WTC11 (cell line): Measurements from ENCODE around the gene DOK5. TPM values are rescaled to one million over a fixed set of nuclear protein-coding genes. Genes with fewer than 3 reads are reported as not detected.

Experiments
- ATAC-seq: fragments of 200-7000 bp; cut with Tn5 transposase; 2 replicates; pipeline ENCODE4 v1.10.0; 2021; ENCODE audit warnings: mild to moderate bottlenecking, moderate library complexity
- CTCF ChIA-PET: fragments of 300-600 bp; sonication (Branson Sonifier 250); formaldehyde crosslinking; loops from one replicate; lab custom pipeline; 2021; ENCODE audit warnings: antibody characterized with exemption; lab: Charles Lee
- POLR2A ChIA-PET: fragments of 350-600 bp; sonication (Branson Sonifier 250); formaldehyde crosslinking; loops from one replicate; lab custom pipeline; 2021; ENCODE audit warnings: antibody characterized with exemption; lab: Charles Lee
- DNase-seq: peaks from one replicate; pipeline ENCODE4 v3.0.0; 2021; ENCODE audit warnings: low spot score
- H3K27ac Mint-ChIP-seq: 2 replicates; pipeline ENCODE4 v1.8.0; 2021; ENCODE audit warnings: mixed read lengths
- H3K27me3 Mint-ChIP-seq: 2 replicates; pipeline ENCODE4 v1.8.0; 2021; ENCODE audit warnings: low read depth, mild to moderate bottlenecking, moderate library complexity, mixed read lengths
- H3K36me3 Mint-ChIP-seq: 2 replicates; pipeline ENCODE4 v1.8.0; 2021; ENCODE audit warnings: mixed read lengths
- H3K4me1 Mint-ChIP-seq: 2 replicates; pipeline ENCODE4 v1.8.0; 2022; ENCODE audit warnings: mixed read lengths
- H3K4me3 Mint-ChIP-seq: 2 replicates; pipeline ENCODE4 v1.8.0; 2021; ENCODE audit warnings: mild to moderate bottlenecking, moderate library complexity, mixed read lengths
- H3K9me3 Mint-ChIP-seq: 2 replicates; pipeline ENCODE4 v1.8.0; 2021; ENCODE audit warnings: mixed read lengths
- ELF4 ChIP-seq: sonication (generic); formaldehyde crosslinking; IDR thresholded peaks from 2 replicates; pipeline ENCODE4 v1.8.1; 2022; ENCODE audit warnings: low read depth, mild to moderate bottlenecking, moderate library complexity, missing genetic modification reagents
- ESRRA ChIP-seq: sonication (generic); formaldehyde crosslinking; IDR thresholded peaks from 2 replicates; pipeline ENCODE4 v1.8.1; 2022; ENCODE audit warnings: mild to moderate bottlenecking, missing genetic modification reagents, borderline replicate concordance
- FOXK1 ChIP-seq: sonication (generic); formaldehyde crosslinking; IDR thresholded peaks from 2 replicates; pipeline ENCODE4 v1.8.0; 2022; ENCODE audit warnings: mild to moderate bottlenecking, moderate library complexity, missing genetic modification reagents
- FOXP1 ChIP-seq: sonication (generic); formaldehyde crosslinking; IDR thresholded peaks from 2 replicates; pipeline ENCODE4 v1.8.0; 2022; ENCODE audit warnings: missing genetic modification reagents, mild to moderate bottlenecking, moderate library complexity, borderline replicate concordance
- IRF2 ChIP-seq: sonication (generic); formaldehyde crosslinking; IDR thresholded peaks from 2 replicates; pipeline ENCODE4 v1.8.0; 2022; ENCODE audit warnings: low read depth, missing genetic modification reagents, borderline replicate concordance
- KAT7 ChIP-seq: sonication (generic); formaldehyde crosslinking; IDR thresholded peaks from 2 replicates; pipeline ENCODE4 v1.8.1; 2023; ENCODE audit warnings: missing genetic modification reagents, mild to moderate bottlenecking, borderline replicate concordance
- RELA ChIP-seq: sonication (generic); formaldehyde crosslinking; IDR thresholded peaks from 2 replicates; pipeline ENCODE4 v1.8.1; 2022; ENCODE audit warnings: missing genetic modification reagents, mild to moderate bottlenecking, borderline replicate concordance
- SOX15 ChIP-seq: fragments of 250-450 bp; sonication (Bioruptor Pico); IDR thresholded peaks from 2 replicates; pipeline ENCODE4 v1.9.0; 2021; ENCODE audit warnings: mild to moderate bottlenecking
- TEAD4 ChIP-seq: sonication (generic); formaldehyde crosslinking; IDR thresholded peaks from 2 replicates; pipeline ENCODE4 v1.8.0; 2022; ENCODE audit warnings: mild to moderate bottlenecking, missing genetic modification reagents
- ZBTB21 ChIP-seq: sonication (generic); formaldehyde crosslinking; IDR thresholded peaks from 2 replicates; pipeline ENCODE4 v1.8.1; 2023; ENCODE audit warnings: mild to moderate bottlenecking, missing genetic modification reagents, borderline replicate concordance
- ZNF121 ChIP-seq: sonication (generic); formaldehyde crosslinking; IDR thresholded peaks from 2 replicates; pipeline ENCODE4 v1.8.0; 2023; ENCODE audit warnings: missing genetic modification reagents
- ZNF416 ChIP-seq: fragments of 250-450 bp; sonication (Bioruptor Pico); IDR thresholded peaks from 2 replicates; pipeline ENCODE4 v1.9.0; 2021; ENCODE audit warnings: mild to moderate bottlenecking, inconsistent platforms
- total RNA-seq: library from RNA; stranded (reverse); gene quantifications from 3 replicates; pipeline ENCODE4 v1.2.3, GENCODE V29; 2021
- TF ChIP-seq, protein P1 (sequence below): sonication (generic); formaldehyde crosslinking; IDR thresholded peaks from 2 replicates; pipeline ENCODE4 v1.8.1; 2022; ENCODE audit warnings: mild to moderate bottlenecking, missing genetic modification reagents, moderate library complexity, borderline replicate concordance
- TF ChIP-seq, protein P2 (sequence below): sonication (generic); formaldehyde crosslinking; IDR thresholded peaks from 2 replicates; pipeline ENCODE4 v1.8.0; 2022; ENCODE audit warnings: mild to moderate bottlenecking, missing genetic modification reagents
- TF ChIP-seq, protein P3 (sequence below): sonication (generic); formaldehyde crosslinking; IDR thresholded peaks from 2 replicates; pipeline ENCODE4 v1.8.1; 2023; ENCODE audit warnings: mild to moderate bottlenecking, missing genetic modification reagents
- TF ChIP-seq, protein P4 (sequence below): sonication (generic); formaldehyde crosslinking; IDR thresholded peaks from 2 replicates; pipeline ENCODE4 v1.8.1; 2022; ENCODE audit warnings: mild to moderate bottlenecking, moderate library complexity, missing genetic modification reagents
- TF ChIP-seq, protein P5 (sequence below): fragments of 250-450 bp; sonication (Bioruptor Pico); IDR thresholded peaks from 2 replicates; pipeline ENCODE4 v1.9.0; 2021; ENCODE audit warnings: moderate library complexity, mild to moderate bottlenecking, inconsistent platforms, borderline replicate concordance

DOK5 gene
- total RNA-seq, 1 experiment from 2014 or later: 10.1 TPM

DNA sequence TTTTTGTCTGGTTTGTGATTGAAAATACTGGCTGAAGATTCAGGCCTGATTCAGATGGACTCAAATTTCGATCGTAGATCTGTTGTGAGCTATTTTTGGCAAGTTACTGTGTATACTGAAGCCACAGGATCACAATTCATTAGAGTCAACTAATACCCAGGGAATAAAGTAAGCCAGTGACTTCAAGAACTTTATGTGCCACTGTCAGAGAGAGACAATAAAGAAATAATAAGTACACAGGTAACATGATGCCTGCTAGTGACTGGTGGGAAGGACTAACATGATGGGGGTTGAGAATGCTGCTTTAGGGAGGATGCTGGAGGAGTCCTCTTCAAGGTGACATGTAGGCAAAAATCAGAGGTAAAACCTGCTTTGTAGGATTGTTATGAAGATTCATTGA, 215.9 kb downstream of the DOK5 start (continued):
- TF ChIP-seq, protein P1, sequence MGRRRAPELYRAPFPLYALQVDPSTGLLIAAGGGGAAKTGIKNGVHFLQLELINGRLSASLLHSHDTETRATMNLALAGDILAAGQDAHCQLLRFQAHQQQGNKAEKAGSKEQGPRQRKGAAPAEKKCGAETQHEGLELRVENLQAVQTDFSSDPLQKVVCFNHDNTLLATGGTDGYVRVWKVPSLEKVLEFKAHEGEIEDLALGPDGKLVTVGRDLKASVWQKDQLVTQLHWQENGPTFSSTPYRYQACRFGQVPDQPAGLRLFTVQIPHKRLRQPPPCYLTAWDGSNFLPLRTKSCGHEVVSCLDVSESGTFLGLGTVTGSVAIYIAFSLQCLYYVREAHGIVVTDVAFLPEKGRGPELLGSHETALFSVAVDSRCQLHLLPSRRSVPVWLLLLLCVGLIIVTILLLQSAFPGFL (CRISPR knock-in tag): no peak

DNA sequence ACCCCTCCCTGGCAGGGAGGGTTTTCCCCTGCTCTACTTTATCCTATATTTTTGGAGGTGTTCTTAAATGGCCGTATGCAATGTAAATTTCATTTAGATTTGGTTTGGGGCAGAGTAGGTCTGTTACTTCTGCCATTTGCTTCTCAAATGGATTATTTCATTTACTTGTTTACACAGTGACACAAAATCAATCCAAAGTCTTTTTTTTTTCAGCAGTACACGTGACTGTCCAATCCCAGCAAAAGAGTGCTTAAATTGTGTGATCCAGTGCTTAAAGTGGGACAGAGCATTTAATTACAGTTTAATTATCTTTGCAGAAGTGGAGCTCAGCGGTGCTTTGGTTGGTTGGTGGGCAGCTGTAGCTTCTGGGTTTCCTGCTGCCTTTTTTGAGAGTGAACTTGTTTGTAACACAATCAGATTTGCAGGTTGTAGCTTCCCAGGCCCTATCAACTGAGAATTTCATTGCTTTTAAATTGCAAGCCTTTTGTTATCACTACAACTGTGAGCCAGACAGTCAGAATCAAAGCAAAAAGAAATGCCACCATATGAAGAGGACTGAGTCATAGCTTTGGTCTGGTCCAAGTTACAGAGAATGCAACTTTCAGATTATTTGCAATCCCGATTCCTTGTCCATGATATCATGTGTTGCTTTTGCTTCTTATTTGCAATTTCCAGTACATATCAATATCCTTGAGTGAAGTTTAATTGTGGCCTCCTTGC, 216.9 kb downstream of the DOK5 start:
- Mint-ChIP-seq H3K27ac (no peak overlapping the region), H3K4me1 (no peaks in the 10 kb centered on the region), H3K36me3 (peaks cover 64% of the 10 kb centered on the region), H3K4me3 (no peak overlapping the region), H3K9me3 (peaks cover 81% of the 10 kb centered on the region), H3K27me3 (peaks cover 8% of the 10 kb centered on the region)
- ChIA-PET POLR2A (no interaction called here), CTCF (interaction anchor here (1.6 kb wide), 1 partner anchor 11 kb away, joined by 3 read pairs; no protein-coding TSS in a partner anchor)
- no peak for ATAC-seq
- no peak for DNase-seq
- TF ChIP-seq, protein P2, sequence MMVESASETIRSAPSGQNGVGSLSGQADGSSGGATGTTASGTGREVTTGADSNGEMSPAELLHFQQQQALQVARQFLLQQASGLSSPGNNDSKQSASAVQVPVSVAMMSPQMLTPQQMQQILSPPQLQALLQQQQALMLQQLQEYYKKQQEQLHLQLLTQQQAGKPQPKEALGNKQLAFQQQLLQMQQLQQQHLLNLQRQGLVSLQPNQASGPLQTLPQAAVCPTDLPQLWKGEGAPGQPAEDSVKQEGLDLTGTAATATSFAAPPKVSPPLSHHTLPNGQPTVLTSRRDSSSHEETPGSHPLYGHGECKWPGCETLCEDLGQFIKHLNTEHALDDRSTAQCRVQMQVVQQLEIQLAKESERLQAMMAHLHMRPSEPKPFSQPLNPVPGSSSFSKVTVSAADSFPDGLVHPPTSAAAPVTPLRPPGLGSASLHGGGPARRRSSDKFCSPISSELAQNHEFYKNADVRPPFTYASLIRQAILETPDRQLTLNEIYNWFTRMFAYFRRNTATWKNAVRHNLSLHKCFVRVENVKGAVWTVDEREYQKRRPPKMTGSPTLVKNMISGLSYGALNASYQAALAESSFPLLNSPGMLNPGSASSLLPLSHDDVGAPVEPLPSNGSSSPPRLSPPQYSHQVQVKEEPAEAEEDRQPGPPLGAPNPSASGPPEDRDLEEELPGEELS (CRISPR knock-in tag): no peak
- TF ChIP-seq IRF2 (no peak), TEAD4 (CRISPR knock-in tag) (no peak), FOXK1 (CRISPR knock-in tag) (no peak), ZNF416 (CRISPR knock-in tag) (no peak), RELA (CRISPR knock-in tag) (no peak), ESRRA (CRISPR knock-in tag) (no peak), ELF4 (no peak), ZNF121 (CRISPR knock-in tag) (no peak)
- TF ChIP-seq, protein P3, sequence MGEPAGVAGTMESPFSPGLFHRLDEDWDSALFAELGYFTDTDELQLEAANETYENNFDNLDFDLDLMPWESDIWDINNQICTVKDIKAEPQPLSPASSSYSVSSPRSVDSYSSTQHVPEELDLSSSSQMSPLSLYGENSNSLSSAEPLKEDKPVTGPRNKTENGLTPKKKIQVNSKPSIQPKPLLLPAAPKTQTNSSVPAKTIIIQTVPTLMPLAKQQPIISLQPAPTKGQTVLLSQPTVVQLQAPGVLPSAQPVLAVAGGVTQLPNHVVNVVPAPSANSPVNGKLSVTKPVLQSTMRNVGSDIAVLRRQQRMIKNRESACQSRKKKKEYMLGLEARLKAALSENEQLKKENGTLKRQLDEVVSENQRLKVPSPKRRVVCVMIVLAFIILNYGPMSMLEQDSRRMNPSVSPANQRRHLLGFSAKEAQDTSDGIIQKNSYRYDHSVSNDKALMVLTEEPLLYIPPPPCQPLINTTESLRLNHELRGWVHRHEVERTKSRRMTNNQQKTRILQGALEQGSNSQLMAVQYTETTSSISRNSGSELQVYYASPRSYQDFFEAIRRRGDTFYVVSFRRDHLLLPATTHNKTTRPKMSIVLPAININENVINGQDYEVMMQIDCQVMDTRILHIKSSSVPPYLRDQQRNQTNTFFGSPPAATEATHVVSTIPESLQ (CRISPR knock-in tag): no peak
- TF ChIP-seq, protein P4, sequence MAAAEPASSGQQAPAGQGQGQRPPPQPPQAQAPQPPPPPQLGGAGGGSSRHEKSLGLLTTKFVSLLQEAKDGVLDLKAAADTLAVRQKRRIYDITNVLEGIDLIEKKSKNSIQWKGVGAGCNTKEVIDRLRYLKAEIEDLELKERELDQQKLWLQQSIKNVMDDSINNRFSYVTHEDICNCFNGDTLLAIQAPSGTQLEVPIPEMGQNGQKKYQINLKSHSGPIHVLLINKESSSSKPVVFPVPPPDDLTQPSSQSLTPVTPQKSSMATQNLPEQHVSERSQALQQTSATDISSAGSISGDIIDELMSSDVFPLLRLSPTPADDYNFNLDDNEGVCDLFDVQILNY (CRISPR knock-in tag): no peak

DNA sequence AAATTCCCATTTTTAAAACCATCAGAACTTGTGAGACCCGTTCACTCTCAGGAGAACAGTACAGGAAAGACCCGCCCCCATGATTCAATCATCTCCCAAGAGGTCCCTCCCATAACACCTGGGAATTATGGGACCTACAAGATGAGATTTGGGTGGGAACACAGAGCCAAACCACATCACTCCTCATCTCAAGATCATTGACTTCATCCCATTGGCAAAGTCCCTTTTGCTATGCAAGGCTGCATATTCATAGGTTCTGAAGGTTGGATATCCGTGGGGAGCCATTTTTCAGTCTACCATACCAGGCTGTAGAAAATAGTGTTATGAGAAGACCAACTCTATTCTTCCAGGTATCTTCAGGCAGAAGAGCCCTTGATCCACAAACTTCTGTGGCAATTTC, 219.1 kb downstream of the DOK5 start:
- ChIA-PET CTCF (no interaction called here), POLR2A (no interaction called here)
- Mint-ChIP-seq H3K4me3 (no peak overlapping the region), H3K4me1 (no peaks in the 10 kb centered on the region), H3K9me3 (peaks cover 85% of the 10 kb centered on the region), H3K36me3 (peaks cover 67% of the 10 kb centered on the region), H3K27ac (no peak overlapping the region), H3K27me3 (peaks cover 5% of the 10 kb centered on the region)
- ATAC-seq (no peak), DNase-seq (no peak)
- TF ChIP-seq FOXK1 (CRISPR knock-in tag): no peak
- no peak for TF ChIP-seq FOXP1 (CRISPR knock-in tag)
- no peak for TF ChIP-seq SOX15 (CRISPR knock-in tag)
- no peak for TF ChIP-seq KAT7 (CRISPR knock-in tag)
- TF ChIP-seq, protein P5, sequence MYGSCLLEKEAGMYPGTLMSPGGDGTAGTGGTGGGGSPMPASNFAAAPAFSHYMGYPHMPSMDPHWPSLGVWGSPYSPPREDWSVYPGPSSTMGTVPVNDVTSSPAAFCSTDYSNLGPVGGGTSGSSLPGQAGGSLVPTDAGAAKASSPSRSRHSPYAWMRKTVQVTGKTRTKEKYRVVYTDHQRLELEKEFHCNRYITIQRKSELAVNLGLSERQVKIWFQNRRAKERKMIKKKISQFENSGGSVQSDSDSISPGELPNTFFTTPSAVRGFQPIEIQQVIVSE (CRISPR knock-in tag): no peak
- TF ChIP-seq ZBTB21 (CRISPR knock-in tag): no peak
